Keratinocyte (primary cell): Measurements from ENCODE around the gene PXN. TPM values are rescaled to one million over a fixed set of nuclear protein-coding genes. Genes with fewer than 3 reads are reported as not detected.

Experiments
- DNase-seq: peaks from one replicate; pipeline ENCODE4 v3.0.0-alpha.2; 2011; ENCODE audit warnings: low read depth, missing footprints, low spot score
- FAIRE-seq: peaks from 2 replicates; lab custom pipeline; 2011; peaks lifted over from hg19 to GRCh38; lab: Jason Lieb, UNC
- H2AFZ ChIP-seq: 2 replicates; pipeline ENCODE4 v1.6.0; 2012; ENCODE audit warnings: low read length, control low read depth, inconsistent platforms; ENCODE audit not compliant: control insufficient read depth
- H3K27ac ChIP-seq: 2 replicates; pipeline ENCODE4 v1.5.1; 2011; ENCODE audit warnings: low read length; ENCODE audit not compliant: control insufficient read depth, insufficient read depth
- H3K27me3 ChIP-seq: 3 replicates; pipeline ENCODE4 v1.6.0; 2011; ENCODE audit warnings: low read length; ENCODE audit not compliant: control insufficient read depth, insufficient read depth; ENCODE audit errors: extremely low read depth
- H3K36me3 ChIP-seq, 2 experiments: 2 replicates in 1 of 2; 3 replicates in 1 of 2; pipeline ENCODE4 v1.5.1; 2011; ENCODE audit warnings: low read length in 2 of 2, mild to moderate bottlenecking in 1 of 2; ENCODE audit not compliant: control insufficient read depth in 2 of 2, insufficient read depth in 2 of 2; ENCODE audit errors: extremely low read depth in 1 of 2
- H3K4me1 ChIP-seq: 3 replicates; pipeline ENCODE4 v1.5.1; 2011; ENCODE audit warnings: low read length; ENCODE audit not compliant: control insufficient read depth, insufficient read depth; ENCODE audit errors: extremely low read depth
- H3K4me2 ChIP-seq: 3 replicates; pipeline ENCODE4 v1.6.0; 2011; ENCODE audit warnings: low read depth, low read length; ENCODE audit not compliant: control insufficient read depth, insufficient read depth; ENCODE audit errors: extremely low read depth
- H3K4me3 ChIP-seq, 3 experiments: fragments of 200-600 bp in 1 of 3; sonication (generic) in 1 of 3; 2 replicates in 2 of 3; 3 replicates in 1 of 3; pipeline ENCODE4 v1.5.1; 2011 to 2016; ENCODE audit warnings: low read length in 3 of 3, mild to moderate bottlenecking in 3 of 3, control low read depth in 2 of 3, inconsistent platforms in 1 of 3, low read depth in 1 of 3, mixed read lengths in 1 of 3, mixed run types in 1 of 3, moderate library complexity in 1 of 3; ENCODE audit not compliant: control insufficient read depth in 2 of 3, insufficient read depth in 2 of 3; ENCODE audit errors: extremely low read depth in 1 of 3
- H3K79me2 ChIP-seq: 2 replicates; pipeline ENCODE4 v1.6.0; 2012; ENCODE audit warnings: low read length; ENCODE audit not compliant: control insufficient read depth, insufficient read depth
- H3K9ac ChIP-seq: 3 replicates; pipeline ENCODE4 v1.6.0; 2011; ENCODE audit warnings: low read length; ENCODE audit not compliant: control insufficient read depth, insufficient read depth; ENCODE audit errors: extremely low read depth
- H3K9me1 ChIP-seq: 3 replicates; pipeline ENCODE4 v1.6.0; 2011; ENCODE audit warnings: low read length; ENCODE audit not compliant: control insufficient read depth, insufficient read depth; ENCODE audit errors: extremely low read depth
- H3K9me3 ChIP-seq: 2 replicates; pipeline ENCODE4 v1.5.1; 2012; ENCODE audit warnings: low read depth, low read length; ENCODE audit not compliant: control insufficient read depth
- H4K20me1 ChIP-seq: 3 replicates; pipeline ENCODE4 v1.6.0; 2011; ENCODE audit warnings: low read length; ENCODE audit not compliant: control insufficient read depth, insufficient read depth; ENCODE audit errors: extremely low read depth
- EZH2 ChIP-seq: IDR thresholded peaks from one replicate; pipeline ENCODE4 v1.6.1; 2012; ENCODE audit warnings: inconsistent platforms, mild to moderate bottlenecking, low read length, moderate library complexity
- dilution Hi-C: fragments of 300-500 bp; cut with MboI; formaldehyde crosslinking; loops from one replicate; pipeline ENCODE4 v1.7.0; 2020; ENCODE audit warnings: low sequenced_read_pairs; ENCODE audit not compliant: extremely low pct_ligation_motif_present
- polyA plus RNA-seq, 5 experiments: library from polyadenylated mRNA; depleted of rRNA in 3 of 5; stranded (reverse) in 3 of 5; stranded (forward) in 1 of 5; unstranded in 1 of 5; fragments of >200 nt; gene quantifications; 1 replicate in 1 of 5; 2 replicates in 3 of 5; 3 replicates in 1 of 5; pipeline versions ENCODE4 v1.2.1 to v1.2.3, GENCODE V29; 2011 to 2012; ENCODE audit warnings: missing spikeins in 2 of 5, low read depth in 1 of 5, low replicate concordance in 1 of 5
- TF ChIP-seq, protein P1 (sequence below), 3 experiments: IDR thresholded peaks in 1 of 3; conservative IDR thresholded peaks in 1 of 3; optimal IDR thresholded peaks in 1 of 3; 2 replicates in 2 of 3; 3 replicates in 1 of 3; pipeline versions ENCODE3 to v1.5.1; 2011; ENCODE audit warnings: low read length in 3 of 3, mild to moderate bottlenecking in 3 of 3, moderate library complexity in 2 of 3, control low read depth in 1 of 3, inconsistent platforms in 1 of 3; ENCODE audit not compliant: insufficient read depth in 2 of 3; ENCODE audit errors: extremely low read depth in 1 of 3

Gene PXN
- polyA plus RNA-seq, 1 donor (not counting 4 experiments of a cell fraction or from before 2014, with no cell fraction given), result 114 TPM

DNA sequence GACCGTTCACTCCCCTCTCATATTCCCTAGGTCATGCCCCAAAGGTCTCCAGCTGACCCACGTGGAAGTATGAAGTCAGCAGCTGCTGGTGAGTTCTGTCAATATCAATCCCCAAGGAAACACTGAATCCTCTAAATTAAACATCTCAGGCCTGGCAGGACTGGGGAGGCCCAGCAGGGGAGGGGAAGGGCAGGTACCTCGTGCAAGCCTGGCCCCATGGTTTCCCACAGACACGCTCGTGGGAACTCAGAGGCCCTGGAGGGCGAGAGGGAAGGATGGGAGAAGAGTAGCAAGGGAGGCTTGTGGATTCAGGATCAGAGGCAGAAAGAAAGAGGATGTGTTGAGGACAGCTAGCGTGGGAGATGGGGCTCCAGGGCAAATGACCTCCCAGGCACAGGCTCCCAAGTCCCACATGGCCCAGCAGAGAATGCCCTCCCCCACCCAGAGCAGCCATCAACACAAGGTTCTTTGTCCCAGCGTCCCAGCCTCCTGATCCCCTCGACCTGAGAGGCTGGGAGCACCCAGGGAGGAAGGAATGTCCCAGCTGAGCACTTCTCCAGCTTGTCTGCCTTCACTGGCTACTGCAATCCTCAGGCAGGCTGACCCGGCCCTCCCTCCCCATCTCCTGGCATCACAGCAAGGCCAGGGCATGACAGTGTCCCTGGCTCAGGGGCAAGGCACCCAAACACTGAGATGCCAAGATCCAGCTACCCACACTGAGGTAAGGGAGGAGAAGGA is 44.5 kb downstream of the PXN start:
- TF ChIP-seq, protein P1, sequence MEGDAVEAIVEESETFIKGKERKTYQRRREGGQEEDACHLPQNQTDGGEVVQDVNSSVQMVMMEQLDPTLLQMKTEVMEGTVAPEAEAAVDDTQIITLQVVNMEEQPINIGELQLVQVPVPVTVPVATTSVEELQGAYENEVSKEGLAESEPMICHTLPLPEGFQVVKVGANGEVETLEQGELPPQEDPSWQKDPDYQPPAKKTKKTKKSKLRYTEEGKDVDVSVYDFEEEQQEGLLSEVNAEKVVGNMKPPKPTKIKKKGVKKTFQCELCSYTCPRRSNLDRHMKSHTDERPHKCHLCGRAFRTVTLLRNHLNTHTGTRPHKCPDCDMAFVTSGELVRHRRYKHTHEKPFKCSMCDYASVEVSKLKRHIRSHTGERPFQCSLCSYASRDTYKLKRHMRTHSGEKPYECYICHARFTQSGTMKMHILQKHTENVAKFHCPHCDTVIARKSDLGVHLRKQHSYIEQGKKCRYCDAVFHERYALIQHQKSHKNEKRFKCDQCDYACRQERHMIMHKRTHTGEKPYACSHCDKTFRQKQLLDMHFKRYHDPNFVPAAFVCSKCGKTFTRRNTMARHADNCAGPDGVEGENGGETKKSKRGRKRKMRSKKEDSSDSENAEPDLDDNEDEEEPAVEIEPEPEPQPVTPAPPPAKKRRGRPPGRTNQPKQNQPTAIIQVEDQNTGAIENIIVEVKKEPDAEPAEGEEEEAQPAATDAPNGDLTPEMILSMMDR (optimal IDR thresholded peaks at IDR 0.05 in 1 of 3, IDR thresholded peaks at IDR 0.05 in 1 of 3, conservative IDR thresholded peaks at IDR 0.05 in 1 of 3; ENCODE audit: extremely low read depth in 1 of 3, insufficient read depth in 2 of 3, low read length in 3 of 3), result no peak
- TF ChIP-seq EZH2, result no peak
- Histone ChIP-seq H3K4me2 (no peak overlapping the region), H3K9me3 (no peaks in the 10 kb centered on the region), H3K9ac (no peak overlapping the region), H3K27ac (no peak overlapping the region), H2AFZ (no peak overlapping the region), H4K20me1 (peaks cover 22% of the 10 kb centered on the region), H3K9me1 (no peaks in the 10 kb centered on the region), H3K4me1 (peaks cover 18% of the 10 kb centered on the region), H3K27me3 (no peaks in the 10 kb centered on the region), H3K36me3 (peaks cover 51 to 69% of the 10 kb centered on the region in 2 experiments), H3K79me2 (peaks cover 80% of the 10 kb centered on the region), H3K4me3 (no peak overlapping the region)
- FAIRE-seq (no peak), DNase-seq (no peak)
- dilution Hi-C loops, result no loop called here

DNA sequence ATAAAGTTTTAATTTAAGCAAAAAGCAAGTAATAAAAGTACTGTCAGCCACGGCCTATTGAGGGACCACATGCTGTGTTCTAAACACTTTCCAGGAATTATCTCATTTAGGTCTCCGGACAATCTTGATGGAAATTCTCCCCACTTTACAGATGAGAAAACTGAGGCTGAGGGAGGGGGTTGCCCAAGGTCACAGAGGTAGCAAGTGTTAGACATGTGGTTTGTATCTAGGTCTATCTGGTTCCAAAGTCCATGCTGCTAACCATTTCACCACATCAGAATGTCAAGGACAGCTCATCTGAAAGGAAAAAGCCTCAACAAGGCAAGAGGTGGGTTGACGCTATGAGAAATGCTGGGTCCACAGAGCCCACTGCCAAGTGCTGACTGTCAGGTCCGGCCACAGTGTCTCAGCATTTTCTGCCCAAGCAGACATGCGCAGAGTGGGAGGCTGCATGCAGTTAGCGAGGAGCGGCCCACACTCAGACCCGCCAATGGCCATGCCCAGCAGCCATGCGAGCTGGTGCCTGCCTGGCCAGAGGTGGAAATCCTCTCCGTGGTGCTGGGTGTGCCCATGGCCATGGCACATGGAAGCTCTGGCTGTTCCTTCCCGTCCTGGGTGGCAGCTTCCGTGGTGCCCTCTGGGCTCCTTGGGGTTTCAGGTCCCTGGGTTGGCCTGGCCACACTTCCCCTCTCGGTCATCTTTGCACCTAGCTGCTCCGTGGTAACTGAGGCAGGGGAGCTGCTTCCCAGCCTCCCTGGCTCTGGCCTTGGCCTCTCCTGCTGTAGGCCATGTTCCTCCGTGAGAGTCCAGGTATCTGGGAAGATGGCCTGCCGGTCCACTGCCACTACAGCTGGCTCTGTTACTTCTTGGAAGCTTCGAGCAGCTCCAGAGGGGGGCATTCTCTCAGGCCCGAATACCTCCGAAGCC is 46.6 kb downstream of the PXN start:
- peaks cover 57 to 62% of the 10 kb centered on the region in 2 experiments for H3K36me3 ChIP-seq
- H3K79me2 ChIP-seq, result peaks cover 71% of the 10 kb centered on the region
- no peak overlapping the region for H3K4me3 ChIP-seq
- H3K27me3 ChIP-seq, result no peaks in the 10 kb centered on the region
- H3K9me3 ChIP-seq, result no peaks in the 10 kb centered on the region
- no peak overlapping the region for H2AFZ ChIP-seq
- no peak overlapping the region for H3K27ac ChIP-seq
- TF ChIP-seq, protein P1 (optimal IDR thresholded peaks at IDR 0.05 in 1 of 3, IDR thresholded peaks at IDR 0.05 in 1 of 3, conservative IDR thresholded peaks at IDR 0.05 in 1 of 3; ENCODE audit: extremely low read depth in 1 of 3, insufficient read depth in 2 of 3, low read length in 3 of 3), result no peak
- TF ChIP-seq EZH2, result no peak
- peaks cover 17% of the 10 kb centered on the region for H4K20me1 ChIP-seq
- dilution Hi-C loops, result no loop called here
- no peak overlapping the region for H3K4me2 ChIP-seq
- no peaks in the 10 kb centered on the region for H3K9me1 ChIP-seq
- no peak overlapping the region for H3K9ac ChIP-seq
- no peaks in the 10 kb centered on the region for H3K4me1 ChIP-seq
- FAIRE-seq (no peak), DNase-seq (no peak)
